Measurements from ENCODE around the gene SYCP2.

Gene SYCP2

DNA sequence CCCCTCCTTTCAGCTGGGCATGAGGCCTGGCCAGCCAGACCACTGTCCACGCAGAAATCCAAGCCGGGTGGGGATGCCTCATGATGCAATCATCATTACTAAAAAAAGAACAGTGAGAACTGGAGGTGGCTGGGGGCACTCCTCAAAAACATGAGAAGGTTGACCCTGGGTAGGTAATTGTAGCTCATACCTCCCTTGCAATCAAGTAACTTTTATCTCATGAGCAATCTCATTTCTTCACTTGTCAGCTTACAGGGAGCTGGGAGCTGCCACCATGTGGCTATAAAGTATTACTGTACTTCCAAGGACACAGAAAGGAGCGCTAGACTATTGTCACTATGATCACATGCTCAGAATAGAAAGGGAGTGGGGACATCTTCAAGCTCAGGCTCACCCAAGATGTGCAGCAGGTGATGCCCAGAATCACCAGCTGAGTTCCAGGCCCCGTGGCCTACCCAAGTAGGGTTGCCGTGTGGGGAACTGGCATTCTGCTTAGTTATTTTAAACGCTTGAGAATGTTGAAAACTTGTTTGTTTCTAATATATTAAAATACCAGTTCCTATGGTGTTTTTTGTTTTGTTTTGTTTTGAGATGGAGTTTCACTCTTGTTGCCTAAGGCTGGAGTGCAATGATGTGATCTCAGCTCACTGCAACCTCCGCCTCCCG lies 21.8 kb upstream of the SYCP2 start:
- TF ChIP-seq POLR2A (IDR thresholded peaks at IDR 0.05; ENCODE audit: low read length) (no peak), GATA1 (IDR thresholded peaks at IDR 0.05; ENCODE audit: low read depth, low read length) (no peak)
- peak; percentile 16 to 36 for DNase-seq

DNA sequence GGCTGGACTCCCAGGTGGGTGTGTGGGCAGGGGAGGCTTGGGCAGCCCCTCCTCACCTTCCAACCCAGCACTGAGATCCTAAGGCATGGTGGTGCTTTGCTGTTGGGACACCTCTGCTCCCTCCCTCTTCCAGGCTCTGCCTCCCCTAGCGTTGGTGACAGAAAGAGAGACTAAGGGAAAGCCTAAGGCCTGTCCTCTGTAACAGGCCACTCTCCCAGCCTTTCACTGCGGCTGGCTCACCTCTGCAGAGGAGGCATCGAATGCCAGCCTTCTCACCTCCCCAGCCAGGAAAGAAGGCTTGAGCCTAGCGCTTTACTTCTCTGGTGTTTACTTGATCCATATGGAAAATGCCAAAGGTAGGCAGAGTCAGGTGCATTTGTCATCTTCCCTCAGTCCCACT lies 21.3 kb upstream of the SYCP2 start:
- TF ChIP-seq POLR2A (IDR thresholded peaks at IDR 0.05; ENCODE audit: low read length) (no peak), GATA1 (IDR thresholded peaks at IDR 0.05; ENCODE audit: low read depth, low read length) (no peak)
- no peak for DNase-seq

DNA sequence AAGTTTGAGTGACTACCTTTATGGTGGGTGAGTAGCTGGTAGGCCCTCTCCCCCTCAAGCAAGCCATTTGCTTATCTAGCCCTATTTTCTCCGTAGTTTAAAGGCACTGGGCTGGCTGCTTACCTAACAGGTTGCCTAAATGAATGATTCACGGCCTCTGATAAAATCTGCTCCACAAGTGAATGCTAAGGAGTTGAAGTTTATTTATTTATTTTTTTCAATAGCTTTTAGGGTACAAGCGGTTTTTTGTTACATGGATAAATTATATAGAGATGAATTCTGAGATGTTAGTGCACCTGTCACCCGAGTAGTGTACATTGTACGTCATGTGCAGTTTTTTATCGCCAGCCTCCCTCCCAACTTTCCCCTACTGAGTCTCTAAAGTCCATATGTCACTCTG lies 16.5 kb upstream of the SYCP2 start:
- TF ChIP-seq POLR2A (IDR thresholded peaks at IDR 0.05; ENCODE audit: low read length), result no peak
- TF ChIP-seq GATA1 (IDR thresholded peaks at IDR 0.05; ENCODE audit: low read depth, low read length), result no peak
- no peak for DNase-seq

DNA sequence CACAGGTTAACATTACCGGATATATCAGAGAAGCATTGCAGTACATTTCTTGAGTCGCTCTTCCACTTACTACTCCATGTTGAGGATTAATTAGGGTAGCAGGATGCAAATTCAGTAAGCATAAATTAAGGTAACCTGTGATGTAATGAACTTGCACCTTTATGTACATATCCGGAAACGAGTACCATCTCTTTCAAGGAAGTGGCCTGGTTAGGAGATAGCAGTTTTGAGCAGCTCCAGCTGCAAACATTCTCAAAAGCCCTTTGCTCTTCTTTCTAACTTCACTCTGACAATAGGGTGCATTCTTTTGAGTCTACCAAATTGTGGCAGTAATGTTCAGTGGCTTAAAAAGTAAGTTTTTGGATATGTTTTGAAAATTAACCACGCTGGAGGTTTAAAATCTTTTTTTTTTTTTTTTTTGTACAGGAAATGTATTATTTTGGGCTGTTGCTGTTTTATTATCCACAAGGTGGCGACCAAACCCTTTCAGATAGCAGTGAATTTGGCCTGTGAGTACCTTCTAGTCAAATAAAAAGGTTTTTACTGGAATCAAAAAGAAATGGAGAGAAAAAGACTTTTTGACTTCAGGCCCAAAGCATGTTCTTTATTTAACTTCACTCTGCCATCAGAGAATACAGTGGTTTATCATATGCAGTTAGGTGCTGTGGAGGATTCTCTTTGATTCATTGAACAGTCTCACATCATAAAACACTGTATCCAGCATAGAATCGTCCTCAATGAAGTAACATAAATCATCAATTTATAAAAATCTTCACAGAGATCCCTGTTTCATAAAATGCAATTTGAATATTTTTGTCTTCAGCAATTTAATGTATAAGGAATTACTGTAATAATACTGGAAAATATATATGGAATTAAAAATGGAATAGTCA lies 15.6 kb upstream of the SYCP2 start:
- no peak for TF ChIP-seq GATA1 (IDR thresholded peaks at IDR 0.05; ENCODE audit: low read depth, low read length)
- TF ChIP-seq POLR2A (IDR thresholded peaks at IDR 0.05; ENCODE audit: low read length), result no peak
- DNase-seq, result peak; percentile 57 to 65

DNA sequence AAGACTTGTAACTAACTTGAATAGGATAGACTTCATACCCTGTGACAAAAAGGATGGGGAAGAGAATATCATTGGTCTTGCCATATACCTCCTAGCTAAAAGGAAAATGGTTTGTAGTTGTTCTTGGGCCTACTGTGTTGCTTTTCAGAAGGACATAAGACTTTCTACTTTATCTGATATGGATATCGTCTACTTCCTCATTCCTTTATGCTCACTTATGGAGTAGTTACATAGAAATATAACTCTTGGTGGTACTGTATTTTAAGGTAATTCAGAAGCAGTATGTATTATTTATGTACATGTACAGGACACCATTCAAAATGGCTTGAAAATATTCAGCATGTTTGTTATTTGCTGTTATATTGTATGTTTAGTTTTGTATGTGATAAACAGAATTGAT lies 14.8 kb upstream of the SYCP2 start:
- DNase-seq, result no peak

DNA sequence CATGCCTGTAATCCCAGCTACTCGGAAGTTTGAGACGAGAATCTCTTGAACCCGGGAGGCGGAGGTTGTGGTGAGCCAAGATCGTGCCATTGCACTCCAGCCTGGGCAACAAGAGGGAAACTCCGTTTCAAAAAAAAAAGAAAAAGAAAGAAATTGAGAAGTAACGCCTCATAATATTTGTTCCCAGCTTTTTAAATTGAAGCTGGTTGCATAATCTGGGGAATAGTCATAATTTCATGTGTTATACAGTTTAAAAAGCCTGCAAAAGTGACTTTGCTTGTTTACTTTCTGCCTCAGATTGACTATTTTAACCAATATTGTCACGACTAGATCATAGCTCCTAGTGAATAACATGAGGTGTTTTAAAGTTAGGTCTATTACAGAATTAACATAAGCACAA lies 13.9 kb upstream of the SYCP2 start:
- DNase-seq, result no peak
- TF ChIP-seq GATA1 (IDR thresholded peaks at IDR 0.05; ENCODE audit: low read depth, low read length) (no peak), POLR2A (IDR thresholded peaks at IDR 0.05; ENCODE audit: low read length) (no peak)

More for the DNA sequence above, 14.8 kb upstream of the SYCP2 start:
- TF ChIP-seq GATA1 (IDR thresholded peaks at IDR 0.05; ENCODE audit: low read depth, low read length) (no peak), POLR2A (IDR thresholded peaks at IDR 0.05; ENCODE audit: low read length) (no peak)

DNA sequence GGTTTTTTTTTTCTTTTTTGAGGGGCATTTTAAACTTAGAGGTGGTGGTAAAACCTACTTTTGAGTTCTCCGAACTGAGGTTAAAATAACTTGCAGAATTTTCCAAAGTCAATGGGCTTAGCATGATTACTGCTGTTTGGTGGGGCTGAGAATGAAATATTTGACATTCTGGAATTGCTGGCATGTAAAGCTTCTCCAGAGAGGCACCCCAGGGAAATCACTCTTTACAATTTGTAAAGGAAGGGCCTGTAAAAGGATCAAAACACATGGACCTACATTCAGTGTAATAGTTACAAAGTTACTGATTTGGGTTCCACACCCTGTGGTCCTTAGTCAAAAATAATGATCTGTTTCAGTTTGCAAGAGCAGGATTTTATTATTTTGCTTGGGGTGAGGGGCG lies 12.3 kb upstream of the SYCP2 start:
- no peak for DNase-seq
- TF ChIP-seq GATA1 (IDR thresholded peaks at IDR 0.05; ENCODE audit: low read depth, low read length), result no peak
- no peak for TF ChIP-seq POLR2A (IDR thresholded peaks at IDR 0.05; ENCODE audit: low read length)

DNA sequence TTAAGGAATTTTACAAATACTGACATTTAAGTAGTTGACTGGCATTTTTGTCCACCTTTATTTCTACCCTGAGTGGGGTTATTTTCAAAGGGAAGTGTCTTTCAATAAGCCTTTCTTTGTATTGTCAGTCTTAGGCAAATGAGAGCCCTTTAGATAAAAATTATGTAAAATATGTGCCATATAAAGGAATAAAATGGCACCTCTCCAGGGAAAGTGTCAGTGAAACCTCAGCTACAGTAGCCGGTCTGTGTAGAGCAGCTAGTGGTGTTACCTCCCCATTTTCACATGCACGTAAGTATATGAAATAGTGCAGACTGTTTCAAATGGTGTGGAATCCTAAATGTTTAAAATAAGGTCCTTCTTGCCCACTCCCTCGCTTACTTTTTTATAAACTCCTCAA lies 11.7 kb upstream of the SYCP2 start:
- DNase-seq, result no peak

DNA sequence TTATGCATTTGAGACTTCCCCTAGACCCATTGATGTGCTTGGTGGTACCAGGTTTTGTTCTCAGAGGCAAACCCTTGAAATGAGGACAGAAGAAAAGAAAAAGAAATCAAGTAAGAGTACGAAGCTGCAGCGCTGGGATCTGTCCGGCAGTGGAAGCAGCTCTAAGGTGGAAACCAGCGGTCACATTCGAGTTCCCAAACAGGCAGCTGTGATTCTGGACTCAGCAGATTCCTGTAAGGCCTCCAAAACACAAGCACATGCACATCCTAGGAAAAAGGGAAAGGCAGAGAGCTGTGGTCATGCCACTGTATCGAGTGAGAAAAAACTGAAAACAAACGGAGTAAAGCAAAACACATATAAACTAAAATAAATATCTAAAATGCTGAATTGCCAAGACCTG lies 11.3 kb upstream of the SYCP2 start:
- no peak for TF ChIP-seq GATA1 (IDR thresholded peaks at IDR 0.05; ENCODE audit: low read depth, low read length)
- no peak for TF ChIP-seq POLR2A (IDR thresholded peaks at IDR 0.05; ENCODE audit: low read length)
- DNase-seq, result no peak

More for the DNA sequence above, 11.7 kb upstream of the SYCP2 start:
- no peak for TF ChIP-seq GATA1 (IDR thresholded peaks at IDR 0.05; ENCODE audit: low read depth, low read length)
- no peak for TF ChIP-seq POLR2A (IDR thresholded peaks at IDR 0.05; ENCODE audit: low read length)

DNA sequence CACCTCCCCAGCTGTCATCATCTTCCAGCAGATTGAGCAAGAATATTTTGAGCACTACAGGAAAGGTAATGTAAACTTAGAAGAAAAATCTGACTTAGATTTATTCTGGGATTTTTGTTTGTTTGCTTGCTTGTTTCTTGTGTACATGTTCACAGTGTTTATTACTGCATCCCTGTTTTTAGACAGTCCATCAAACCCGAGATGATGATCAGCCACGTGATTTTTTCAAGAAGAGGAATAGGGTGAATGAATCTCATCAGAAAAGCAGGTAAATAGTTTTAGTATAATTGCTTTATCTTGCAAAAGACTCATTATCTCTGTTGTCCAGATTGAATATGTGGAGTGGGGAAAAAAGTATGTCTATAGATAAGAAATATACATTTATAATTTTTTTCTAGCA lies 8.8 kb upstream of the SYCP2 start:
- no peak for DNase-seq
- no peak for TF ChIP-seq GATA1 (IDR thresholded peaks at IDR 0.05; ENCODE audit: low read depth, low read length)
- no peak for TF ChIP-seq POLR2A (IDR thresholded peaks at IDR 0.05; ENCODE audit: low read length)

DNA sequence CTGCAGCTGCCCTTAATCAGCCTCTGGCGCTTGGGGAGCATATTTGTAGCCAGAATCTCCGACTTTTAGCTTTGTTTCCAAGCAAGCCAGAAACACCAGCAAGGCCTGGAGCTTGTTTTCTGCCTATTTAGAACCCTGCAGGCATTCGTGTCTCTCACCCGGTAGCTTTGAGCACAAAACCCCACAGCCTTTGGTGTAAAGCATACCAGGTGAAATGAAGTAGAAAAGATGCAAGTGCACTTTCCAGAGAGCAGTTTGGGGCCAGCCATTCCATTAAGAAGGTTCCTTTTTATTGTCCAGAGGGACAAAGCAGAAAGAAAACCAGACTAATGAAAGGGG lies 7.5 kb upstream of the SYCP2 start:
- no peak for TF ChIP-seq GATA1 (IDR thresholded peaks at IDR 0.05; ENCODE audit: low read depth, low read length)
- no peak for TF ChIP-seq POLR2A (IDR thresholded peaks at IDR 0.05; ENCODE audit: low read length)
- DNase-seq, result no peak

DNA sequence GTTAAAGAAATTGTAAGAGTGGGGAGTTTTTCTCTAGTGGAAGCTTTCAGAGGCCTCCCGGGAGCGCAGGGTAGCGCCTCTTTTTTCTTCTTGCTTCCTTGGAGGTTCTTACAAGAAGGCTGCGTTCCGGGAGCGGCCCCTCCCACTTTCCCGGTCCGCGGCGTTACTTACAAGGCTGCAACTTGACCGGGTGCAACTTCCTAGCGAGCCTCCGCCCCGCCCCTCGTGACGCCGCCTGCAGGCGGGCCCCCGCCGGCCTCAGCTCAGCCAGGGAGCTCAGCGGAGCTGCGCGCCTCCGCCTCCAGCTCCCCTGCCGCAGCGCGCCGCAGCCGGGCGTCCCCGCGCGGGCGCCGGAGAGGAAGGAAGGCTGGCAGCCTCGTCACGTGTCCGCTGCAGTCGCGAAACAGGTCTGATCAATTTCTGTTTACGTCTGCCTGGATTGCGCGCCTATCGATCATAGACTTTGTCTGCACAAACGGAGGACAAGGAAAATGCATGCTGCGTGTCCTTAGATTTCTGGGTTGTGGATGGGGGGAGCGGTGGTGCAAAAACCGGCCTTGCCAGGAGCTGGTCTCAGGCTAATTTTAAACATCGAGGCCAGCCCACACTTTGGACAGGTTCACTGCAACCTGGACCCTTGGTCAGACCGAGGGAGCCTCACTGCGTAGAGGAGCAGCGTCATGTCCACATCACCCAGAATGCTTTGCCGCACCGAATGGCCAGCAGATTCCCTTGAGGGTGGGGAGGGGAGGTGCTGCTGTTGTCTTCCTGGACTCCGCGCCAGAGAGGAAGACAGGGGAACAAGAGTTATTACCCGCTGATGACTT lies 6.9 kb upstream of the SYCP2 start, which contains the start of the genes FAM217B and PPP1R3D:
Gene FAM217B (plus strand): TSS at position 261 of the 827 bp plus-strand sequence. CDS start 3,555 bp downstream, outside the sequence.
Gene PPP1R3D (minus strand): TSS at position 177 of the 827 bp plus-strand sequence. CDS start 374 bp downstream, outside the sequence.
- TF ChIP-seq POLR2A (IDR thresholded peaks at IDR 0.05; ENCODE audit: low read length) (peak; percentile 82), GATA1 (IDR thresholded peaks at IDR 0.05; ENCODE audit: low read depth, low read length) (no peak)

DNA sequence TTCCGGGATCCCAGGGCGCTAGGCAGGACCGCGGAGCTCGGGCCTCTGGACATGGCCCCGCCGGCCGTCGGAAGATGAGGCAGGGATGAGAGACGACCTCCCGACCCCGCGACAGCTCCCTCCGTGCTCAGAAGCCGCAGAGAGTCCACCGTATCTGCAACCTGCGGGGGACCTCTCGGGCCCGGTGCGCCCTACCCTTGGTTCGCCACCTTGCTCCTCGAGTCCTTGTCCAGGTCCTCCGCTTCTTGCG lies 6.4 kb upstream of the SYCP2 start:
- TF ChIP-seq GATA1 (IDR thresholded peaks at IDR 0.05; ENCODE audit: low read depth, low read length), result no peak
- no peak for TF ChIP-seq POLR2A (IDR thresholded peaks at IDR 0.05; ENCODE audit: low read length)
- peak in 1 of 2 experiments; percentile 64 for DNase-seq

More for the DNA sequence above, 6.9 kb upstream of the SYCP2 start, which contains the start of the genes FAM217B and PPP1R3D:
- peak; percentile 91 to 95 for DNase-seq

Measured in erythroblast (primary cell).